ENCODE data around the gene THBS2. TPM values are rescaled to one million over a fixed set of nuclear protein-coding genes. Genes with fewer than 3 reads are reported as not detected.

THBS2 gene
- total and polyA plus RNA-seq, 2 donors (not counting 3 experiments of a cell fraction or from before 2014, with no cell fraction given) = 0.08 TPM; not detected in 1

DNA sequence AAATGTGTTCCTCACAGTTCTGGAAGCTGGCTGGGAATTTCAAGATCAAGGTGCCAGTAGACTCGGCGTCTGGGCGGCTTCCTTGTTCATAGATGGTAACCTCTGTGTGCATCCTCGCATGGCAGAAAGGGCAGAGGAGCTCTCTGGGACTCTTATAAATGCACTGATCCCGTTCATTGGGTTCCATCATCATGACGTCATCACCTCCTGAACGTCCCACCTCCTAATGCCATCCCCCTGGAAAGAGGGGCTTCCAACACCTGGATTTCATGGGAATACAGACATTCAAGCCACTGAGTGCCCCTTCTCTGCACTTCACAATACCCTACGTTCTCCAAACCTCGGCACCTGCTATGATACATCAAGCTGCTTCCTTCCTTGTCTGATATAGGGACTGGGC, 37.5 kb upstream of the THBS2 start:
- Histone ChIP-seq H3K79me2 (ENCODE audit: control insufficient read depth, insufficient read depth, low read length) (no peaks in the 10 kb centered on the region), H3K4me3 (replicated peaks in 1 of 3; ENCODE audit: insufficient read depth in 1 of 3, low read depth in 1 of 3, low read length in 3 of 3) (no peak overlapping the region), H3K9me3 (replicated peaks; ENCODE audit: control insufficient read depth, insufficient read depth, low read length) (no peaks in the 10 kb centered on the region), H3K9ac (replicated peaks; ENCODE audit: extremely low read depth, insufficient read depth, low read length) (no peak overlapping the region), H3K9me1 (replicated peaks; ENCODE audit: control insufficient read depth, extremely low read depth, insufficient read depth, low read length) (no peaks in the 10 kb centered on the region), H3K36me3 (ENCODE audit: control insufficient read depth in 2 of 2, extremely low read depth in 1 of 2, insufficient read depth in 2 of 2, low read length in 2 of 2) (no peaks in the 10 kb centered on the region), H4K20me1 (replicated peaks; ENCODE audit: control insufficient read depth, extremely low read depth, insufficient read depth, low read length) (no peaks in the 10 kb centered on the region), H3K27me3 (ENCODE audit: control insufficient read depth in 2 of 2, insufficient read depth in 2 of 2, low read length in 2 of 2) (no peaks in the 10 kb centered on the region), H3K27ac (ENCODE audit: insufficient read depth, low read depth, low read length) (no peak overlapping the region), H3K4me1 (ENCODE audit: control insufficient read depth, extremely low read depth, insufficient read depth, low read length) (no peaks in the 10 kb centered on the region), H3K4me2 (ENCODE audit: insufficient read depth, low read length) (no peak overlapping the region), H2AFZ (ENCODE audit: low read depth, low read length) (no peak overlapping the region)
- ChIA-PET CTCF (no interaction called here), POLR2A (no interaction called here)
- dilution Hi-C loops (cut with MboI; ENCODE audit: extremely low pct_ligation_motif_present, low sequenced_read_pairs) = no loop called here
- FAIRE-seq (no peak), DNase-seq (ENCODE audit: low read depth, low spot score) (no peak)
- intact Hi-C loops (cut with micrococcal nuclease) = no loop called here
- TF ChIP-seq POLR2A (IDR thresholded peaks at IDR 0.05; ENCODE audit: low read depth, low read length) (no peak), POLR2AphosphoS5 (IDR thresholded peaks at IDR 0.05; ENCODE audit: insufficient read depth, low read depth, low read length) (no peak), EZH2 (IDR thresholded peaks at IDR 0.05; ENCODE audit: borderline replicate concordance, low read depth, low read length, severe bottlenecking) (no peak), JUN (IDR thresholded peaks at IDR 0.05; ENCODE audit: borderline replicate concordance, insufficient read depth, insufficient read length, low read depth) (no peak), GATA2 (IDR thresholded peaks at IDR 0.05; ENCODE audit: insufficient read depth, insufficient read length, low read depth, low read length) (no peak), FOS (IDR thresholded peaks at IDR 0.05; ENCODE audit: borderline replicate concordance, insufficient read depth, low read length) (no peak), MYC (IDR thresholded peaks at IDR 0.05; ENCODE audit: low read depth, low read length) (no peak)
- TF ChIP-seq, protein P1, sequence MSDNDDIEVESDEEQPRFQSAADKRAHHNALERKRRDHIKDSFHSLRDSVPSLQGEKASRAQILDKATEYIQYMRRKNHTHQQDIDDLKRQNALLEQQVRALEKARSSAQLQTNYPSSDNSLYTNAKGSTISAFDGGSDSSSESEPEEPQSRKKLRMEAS (IDR thresholded peaks at IDR 0.05; ENCODE audit: insufficient read depth, insufficient read length) = no peak
- TF ChIP-seq, protein P2, sequence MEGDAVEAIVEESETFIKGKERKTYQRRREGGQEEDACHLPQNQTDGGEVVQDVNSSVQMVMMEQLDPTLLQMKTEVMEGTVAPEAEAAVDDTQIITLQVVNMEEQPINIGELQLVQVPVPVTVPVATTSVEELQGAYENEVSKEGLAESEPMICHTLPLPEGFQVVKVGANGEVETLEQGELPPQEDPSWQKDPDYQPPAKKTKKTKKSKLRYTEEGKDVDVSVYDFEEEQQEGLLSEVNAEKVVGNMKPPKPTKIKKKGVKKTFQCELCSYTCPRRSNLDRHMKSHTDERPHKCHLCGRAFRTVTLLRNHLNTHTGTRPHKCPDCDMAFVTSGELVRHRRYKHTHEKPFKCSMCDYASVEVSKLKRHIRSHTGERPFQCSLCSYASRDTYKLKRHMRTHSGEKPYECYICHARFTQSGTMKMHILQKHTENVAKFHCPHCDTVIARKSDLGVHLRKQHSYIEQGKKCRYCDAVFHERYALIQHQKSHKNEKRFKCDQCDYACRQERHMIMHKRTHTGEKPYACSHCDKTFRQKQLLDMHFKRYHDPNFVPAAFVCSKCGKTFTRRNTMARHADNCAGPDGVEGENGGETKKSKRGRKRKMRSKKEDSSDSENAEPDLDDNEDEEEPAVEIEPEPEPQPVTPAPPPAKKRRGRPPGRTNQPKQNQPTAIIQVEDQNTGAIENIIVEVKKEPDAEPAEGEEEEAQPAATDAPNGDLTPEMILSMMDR (IDR thresholded peaks at IDR 0.05; ENCODE audit: extremely low read depth in 1 of 2, insufficient read depth in 1 of 2, low read depth in 1 of 2, low read length in 2 of 2) = no peak
- no TSS peak for BruUV-seq (replicated peaks)
